GM12878 (cell line): ENCODE results near the gene LEF1. TPM values are rescaled to one million over a fixed set of nuclear protein-coding genes. Genes with fewer than 3 reads are reported as not detected.

Experiments
- ATAC-seq: fragments of 200-7000 bp; cut with Tn5 transposase; 3 replicates; pipeline ENCODE4 v1.9.1; 2020; ENCODE audit warnings: mild to moderate bottlenecking, moderate library complexity
- BruUV-seq: library from RNA; stranded (reverse); fragments of 400-500 nt; replicated peaks from 2 replicates; lab custom pipeline; 2021; lab: Mats Ljungman, UMichigan
- CTCF ChIA-PET: fragments of 300-600 bp; sonication (Branson Sonifier 250); formaldehyde crosslinking; extraction: SDS; loops from one replicate; lab custom pipeline; 2021; ENCODE audit warnings: inconsistent platforms; lab: Yijun Ruan, JAX
- POLR2A ChIA-PET: fragments of 350-600 bp; formaldehyde crosslinking; extraction: SDS; loops from one replicate; lab custom pipeline; 2021; ENCODE audit warnings: inconsistent platforms; lab: Charles Lee
- RAD21 ChIA-PET: fragments of 300-600 bp; sonication (Branson Sonifier 250); formaldehyde crosslinking; loops from one replicate; lab custom pipeline; 2023; ENCODE audit warnings: antibody characterized with exemption; ENCODE audit not compliant: unreplicated experiment; lab: Charles Lee
- SMC1A ChIA-PET: fragments of 300-600 bp; sonication (Branson Sonifier 250); formaldehyde crosslinking; loops from one replicate; lab custom pipeline; 2023; ENCODE audit not compliant: unreplicated experiment, uncharacterized antibody; lab: Charles Lee
- DNase-seq: peaks from one replicate; pipeline ENCODE4 v3.0.0-alpha.2; 2011; ENCODE audit warnings: low read depth, low spot score
- FAIRE-seq: peaks from 3 replicates; lab custom pipeline; 2011; peaks lifted over from hg19 to GRCh38; lab: Jason Lieb, UNC
- H2AFZ ChIP-seq: 2 replicates; pipeline ENCODE4 v1.6.0; 2011; ENCODE audit warnings: low read depth, low read length, control low read depth; ENCODE audit not compliant: control insufficient read depth
- H3K27ac ChIP-seq: 2 replicates; pipeline ENCODE4 v1.5.1; 2011; ENCODE audit warnings: control low read depth; ENCODE audit not compliant: control insufficient read depth, insufficient read depth
- H3K27me3 ChIP-seq, 2 experiments: replicated peaks in 1 of 2; 2 replicates each; pipeline versions ENCODE4 v1.6.0 to v1.6.1; 2011; ENCODE audit warnings: low read length in 1 of 2; ENCODE audit not compliant: control insufficient read depth in 2 of 2, insufficient read depth in 2 of 2
- H3K36me3 ChIP-seq, 2 experiments: 2 replicates each; pipeline ENCODE4 v1.5.1; 2011; ENCODE audit warnings: low read length in 1 of 2; ENCODE audit not compliant: control insufficient read depth in 2 of 2, insufficient read depth in 2 of 2
- H3K4me1 ChIP-seq: 2 replicates; pipeline ENCODE4 v1.6.1; 2011; ENCODE audit warnings: mild to moderate bottlenecking, low read length, moderate library complexity, mixed read lengths; ENCODE audit not compliant: control insufficient read depth, insufficient read depth
- H3K4me2 ChIP-seq: 2 replicates; pipeline ENCODE4 v1.6.0; 2011; ENCODE audit warnings: control low read depth; ENCODE audit not compliant: control insufficient read depth, insufficient read depth
- H3K4me3 ChIP-seq: fragments of 200-600 bp; sonication (generic); 2 replicates; pipeline ENCODE4 v1.5.1; 2016
- H3K79me2 ChIP-seq: 2 replicates; pipeline ENCODE4 v1.6.0; 2011; ENCODE audit warnings: low read length; ENCODE audit not compliant: control insufficient read depth, insufficient read depth
- H3K9ac ChIP-seq: 2 replicates; pipeline ENCODE4 v1.8.0; 2011; ENCODE audit warnings: low read length, control low read depth, mixed read lengths; ENCODE audit not compliant: control insufficient read depth, insufficient read depth
- H3K9me3 ChIP-seq: replicated peaks from 3 replicates; pipeline ENCODE4 v1.5.1; 2011; ENCODE audit warnings: mild to moderate bottlenecking, low read length; ENCODE audit not compliant: control insufficient read depth, insufficient read depth
- H4K20me1 ChIP-seq: 2 replicates; pipeline ENCODE4 v1.6.0; 2011; ENCODE audit not compliant: control insufficient read depth, insufficient read depth
- E2F8 ChIP-seq: fragments of 450-650 bp; IDR thresholded peaks from 2 replicates; pipeline ENCODE4 v1.6.1; 2018; ENCODE audit warnings: mild to moderate bottlenecking, low read depth, moderate library complexity; ENCODE audit not compliant: partially characterized antibody
- KDM1A ChIP-seq: fragments of 200-600 bp; sonication (generic); IDR thresholded peaks from 2 replicates; pipeline ENCODE4 v1.6.1; 2016; ENCODE audit warnings: borderline replicate concordance
- NFYA ChIP-seq: IDR thresholded peaks from 2 replicates; pipeline ENCODE4 v1.6.1; 2011; ENCODE audit warnings: low read depth, mild to moderate bottlenecking, low read length, improper control_type of control experiment, borderline replicate concordance
- NR2C2 ChIP-seq: IDR thresholded peaks from 2 replicates; pipeline ENCODE4 v1.6.1; 2011; ENCODE audit warnings: borderline replicate concordance, low read depth; ENCODE audit not compliant: control insufficient read depth, insufficient read length
- RCOR1 ChIP-seq: conservative IDR thresholded peaks from 2 replicates; pipeline ENCODE4 v1.6.1; 2012; ENCODE audit warnings: low read depth, low read length, improper control_type of control experiment
- WGBS: methylation state at CpG from one replicate; pipeline ENCODE4 v1.1.6; 2016; ENCODE audit warnings: low lambda C conversion rate; ENCODE audit not compliant: insufficient replicate concordance, insufficient coverage; ENCODE audit errors: missing lambda C conversion rate; 5-methylcytosine and 5-hydroxymethylcytosine counted together
- in situ Hi-C: fragments of 300-500 bp; cut with MboI; formaldehyde crosslinking; loops from 9 replicates; pipeline ENCODE4 v1.14.3; 2018; ENCODE audit warnings: mixed read lengths
- intact Hi-C: fragments of 100-400 bp; cut with micrococcal nuclease; formaldehyde crosslinking; loops from one replicate; pipeline ENCODE4 v1.14.2; 2022; ENCODE audit not compliant: unreplicated experiment
- polyA plus RNA-seq, 11 experiments: library from polyadenylated mRNA; depleted of rRNA in 4 of 11; unstranded in 6 of 11; stranded (reverse) in 5 of 11; fragments of >200 nt; fragmentation: Nextera tagmentation in 4 of 11; fragmentation: Illumina TruSeq in 1 of 11; extraction: Ambion mirVana in 4 of 11; extraction: Trizol in 1 of 11; gene quantifications; 1 replicate in 1 of 11; 2 replicates in 10 of 11; pipeline versions ENCODE4 v1.2.1 to v1.2.3, GENCODE V29; 2011 to 2016; ENCODE audit warnings: inconsistent platforms in 2 of 11, missing spikeins in 2 of 11, low read depth in 1 of 11
- total RNA-seq, 4 experiments: library from RNA; depleted of rRNA in 3 of 4; stranded (reverse); fragments of >200 nt in 3 of 4; fragmentation: Illumina TruSeq in 1 of 4; extraction: Trizol in 1 of 4; gene quantifications; 2 replicates each; pipeline versions ENCODE4 v1.2.1 to v1.2.3, GENCODE V29; 2013 to 2021
- TF ChIP-seq, protein P1 (sequence below): IDR thresholded peaks from 2 replicates; pipeline ENCODE4 v1.6.1; 2011; ENCODE audit warnings: borderline replicate concordance, low read depth, mild to moderate bottlenecking, moderate library complexity, low read length; ENCODE audit not compliant: insufficient read depth, poor library complexity, severe bottlenecking

The LEF1 gene
- total and polyA plus RNA-seq, 10 of the 15 experiments (the other 5 are each of a cell fraction or from before 2014, with no cell fraction given): 10.2 to 38.1 (median 19.5) TPM

GRCh38 chr4:108029731-108030130, 139.0 kb downstream of the LEF1 start:
- H3K4me2 ChIP-seq: no peak overlapping the region
- no peaks in the 10 kb centered on the region for H3K79me2 ChIP-seq
- H3K36me3 ChIP-seq: peaks cover 8 to 16% of the 10 kb centered on the region in 2 experiments
- 95% methylated on average over 5 of the region's 5 CpGs for WGBS
- no peak overlapping the region for H3K27ac ChIP-seq
- no peaks in the 10 kb centered on the region for H3K9me3 ChIP-seq
- ChIA-PET POLR2A (no interaction called here), CTCF (interaction anchor here (0.7 to 5.8 kb wide), 13 partner anchors 10 to 543 kb away, joined by 3 to 57 read pairs (median 3); no protein-coding TSS in a partner anchor), SMC1A (interaction anchor here (0.6 to 5.4 kb wide), 14 partner anchors 8 to 543 kb away, joined by 3 to 42 read pairs (median 4); no protein-coding TSS in a partner anchor), RAD21 (interaction anchor here (0.6 to 3.2 kb wide), 14 partner anchors 9 to 547 kb away, joined by 3 to 36 read pairs (median 5); no protein-coding TSS in a partner anchor)
- intact Hi-C loops: loop anchor here (1.0 to 5.0 kb wide), 4 partner anchors 83 to 543 kb away; no protein-coding TSS in a partner anchor
- no peaks in the 10 kb centered on the region for H3K4me1 ChIP-seq
- no peak overlapping the region for H3K9ac ChIP-seq
- ATAC-seq (no peak), FAIRE-seq (no peak), DNase-seq (no peak)
- H3K27me3 ChIP-seq: no peaks in the 10 kb centered on the region
- in situ Hi-C loops: loop anchor here (10.0 kb wide), 1 partner anchor 465 kb away; no protein-coding TSS in a partner anchor
- no peak overlapping the region for H2AFZ ChIP-seq
- TF ChIP-seq KDM1A (no peak), NFYA (no peak), E2F8 (no peak), RCOR1 (no peak), NR2C2 (no peak)
- TF ChIP-seq, protein P1, sequence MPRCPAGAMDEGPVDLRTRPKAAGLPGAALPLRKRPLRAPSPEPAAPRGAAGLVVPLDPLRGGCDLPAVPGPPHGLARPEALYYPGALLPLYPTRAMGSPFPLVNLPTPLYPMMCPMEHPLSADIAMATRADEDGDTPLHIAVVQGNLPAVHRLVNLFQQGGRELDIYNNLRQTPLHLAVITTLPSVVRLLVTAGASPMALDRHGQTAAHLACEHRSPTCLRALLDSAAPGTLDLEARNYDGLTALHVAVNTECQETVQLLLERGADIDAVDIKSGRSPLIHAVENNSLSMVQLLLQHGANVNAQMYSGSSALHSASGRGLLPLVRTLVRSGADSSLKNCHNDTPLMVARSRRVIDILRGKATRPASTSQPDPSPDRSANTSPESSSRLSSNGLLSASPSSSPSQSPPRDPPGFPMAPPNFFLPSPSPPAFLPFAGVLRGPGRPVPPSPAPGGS: no peak
- H3K4me3 ChIP-seq: no peak overlapping the region
- no TSS peak for BruUV-seq
- H4K20me1 ChIP-seq: no peaks in the 10 kb centered on the region
